ENCODE results near the gene UNC80.

DNA sequence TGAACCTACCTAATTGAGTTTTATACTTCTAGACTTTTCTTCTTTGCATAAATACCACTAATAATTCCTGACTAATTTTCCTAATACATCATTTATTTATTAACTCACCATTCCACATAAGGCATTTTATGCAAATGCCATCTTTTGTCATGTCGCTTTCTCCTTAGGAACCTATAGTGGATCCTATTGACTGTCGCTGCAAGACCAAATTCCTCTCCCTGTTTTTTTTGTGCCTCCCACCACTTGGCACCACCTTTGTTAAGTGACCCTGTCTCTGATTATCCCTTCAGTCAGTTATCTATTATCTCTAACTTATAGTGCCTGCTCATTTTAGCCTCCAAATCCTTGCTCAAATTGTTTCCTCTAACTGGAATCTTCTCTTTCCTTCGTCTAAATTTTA lies 19.5 kb downstream of the UNC80 start:
- TF ChIP-seq, protein P1, sequence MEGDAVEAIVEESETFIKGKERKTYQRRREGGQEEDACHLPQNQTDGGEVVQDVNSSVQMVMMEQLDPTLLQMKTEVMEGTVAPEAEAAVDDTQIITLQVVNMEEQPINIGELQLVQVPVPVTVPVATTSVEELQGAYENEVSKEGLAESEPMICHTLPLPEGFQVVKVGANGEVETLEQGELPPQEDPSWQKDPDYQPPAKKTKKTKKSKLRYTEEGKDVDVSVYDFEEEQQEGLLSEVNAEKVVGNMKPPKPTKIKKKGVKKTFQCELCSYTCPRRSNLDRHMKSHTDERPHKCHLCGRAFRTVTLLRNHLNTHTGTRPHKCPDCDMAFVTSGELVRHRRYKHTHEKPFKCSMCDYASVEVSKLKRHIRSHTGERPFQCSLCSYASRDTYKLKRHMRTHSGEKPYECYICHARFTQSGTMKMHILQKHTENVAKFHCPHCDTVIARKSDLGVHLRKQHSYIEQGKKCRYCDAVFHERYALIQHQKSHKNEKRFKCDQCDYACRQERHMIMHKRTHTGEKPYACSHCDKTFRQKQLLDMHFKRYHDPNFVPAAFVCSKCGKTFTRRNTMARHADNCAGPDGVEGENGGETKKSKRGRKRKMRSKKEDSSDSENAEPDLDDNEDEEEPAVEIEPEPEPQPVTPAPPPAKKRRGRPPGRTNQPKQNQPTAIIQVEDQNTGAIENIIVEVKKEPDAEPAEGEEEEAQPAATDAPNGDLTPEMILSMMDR (IDR thresholded peaks at IDR 0.05; ENCODE audit: extremely low read depth in 1 of 2, insufficient read depth in 1 of 2, low read depth in 1 of 2, low read length in 2 of 2) = no peak
- TF ChIP-seq JUN (IDR thresholded peaks at IDR 0.05; ENCODE audit: borderline replicate concordance, insufficient read depth, insufficient read length, low read depth) = no peak
- no peak for TF ChIP-seq MYC (IDR thresholded peaks at IDR 0.05; ENCODE audit: low read depth, low read length)
- TF ChIP-seq, protein P2, sequence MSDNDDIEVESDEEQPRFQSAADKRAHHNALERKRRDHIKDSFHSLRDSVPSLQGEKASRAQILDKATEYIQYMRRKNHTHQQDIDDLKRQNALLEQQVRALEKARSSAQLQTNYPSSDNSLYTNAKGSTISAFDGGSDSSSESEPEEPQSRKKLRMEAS (IDR thresholded peaks at IDR 0.05; ENCODE audit: insufficient read depth, insufficient read length) = no peak
- no peak for TF ChIP-seq EZH2 (IDR thresholded peaks at IDR 0.05; ENCODE audit: borderline replicate concordance, low read depth, low read length, severe bottlenecking)
- no peak for TF ChIP-seq POLR2A (IDR thresholded peaks at IDR 0.05; ENCODE audit: low read depth, low read length)
- no peak for TF ChIP-seq POLR2AphosphoS5 (IDR thresholded peaks at IDR 0.05; ENCODE audit: insufficient read depth, low read depth, low read length)
- no peak for TF ChIP-seq FOS (IDR thresholded peaks at IDR 0.05; ENCODE audit: borderline replicate concordance, insufficient read depth, low read length)

All from endothelial cell of umbilical vein (primary cell).